Right lobe of liver (tissue), 6 donors: Measurements from ENCODE around the gene SF3A2. TPM values are rescaled to one million over a fixed set of nuclear protein-coding genes. Genes with fewer than 3 reads are reported as not detected.

ENCODE experiments used
- ATAC-seq, 4 donors: fragments of 200-7000 bp; cut with Tn5 transposase; one replicate each; pipeline ENCODE4 v1.9.1; 2020; ENCODE audit warnings: mild to moderate bottlenecking in 4 of 4, moderate library complexity in 4 of 4
- DNase-seq, 3 donors: peaks; one replicate each; pipeline ENCODE4 v3.0.0-alpha.2; 2020
- H3K27ac ChIP-seq, 3 donors: fragments of 200-600 bp; one replicate each; pipeline ENCODE4 v1.8.0; 2022
- H3K27me3 ChIP-seq, 2 donors: fragments of 200-600 bp; one replicate each; pipeline ENCODE4 v1.8.0; 2022
- H3K36me3 ChIP-seq, 4 donors: fragments of 200-600 bp; sonication (generic) in 1 of 4; one replicate each; pipeline versions ENCODE4 v1.5.1 to v1.8.0; 2017 to 2022; ENCODE audit warnings: control low read depth in 1 of 4
- H3K4me1 ChIP-seq, 4 donors: fragments of 200-600 bp; sonication (generic) in 1 of 4; one replicate each; pipeline versions ENCODE4 v1.5.1 to v1.8.0; 2017 to 2022; ENCODE audit warnings: control low read depth in 1 of 4
- H3K4me3 ChIP-seq, 3 donors: fragments of 200-600 bp; one replicate each; pipeline ENCODE4 v1.8.0; 2022
- H3K9me3 ChIP-seq, 4 donors: fragments of 200-600 bp; sonication (generic) in 1 of 4; one replicate each; pipeline versions ENCODE4 v1.5.1 to v1.8.0; 2017 to 2022; ENCODE audit warnings: control low read depth in 1 of 4
- CTCF ChIP-seq, 4 donors: fragments of 200-600 bp in 3 of 4; fragments of 450-650 bp in 1 of 4; IDR thresholded peaks; one replicate each; pipeline versions ENCODE4 v1.5.1 to v1.8.0; 2016 to 2022; ENCODE audit warnings: antibody characterized with exemption in 4 of 4, mild to moderate bottlenecking in 2 of 4
- POLR2A ChIP-seq: fragments of 450-650 bp; IDR thresholded peaks from one replicate; pipeline ENCODE4 v1.6.1; 2017; ENCODE audit warnings: antibody characterized with exemption, mild to moderate bottlenecking
- WGBS: methylation state at CpG from one replicate; pipeline ENCODE4 v1.1.6; 2018; ENCODE audit warnings: low coverage, low lambda C conversion rate; ENCODE audit not compliant: insufficient coverage; ENCODE audit errors: missing lambda C conversion rate; 5-methylcytosine and 5-hydroxymethylcytosine counted together
- intact Hi-C, 2 donors: fragments of 100-400 bp; cut with DNase I; formaldehyde crosslinking; loops; one replicate each; pipeline versions ENCODE4 v1.11.2 to v1.14.1; 2022
- long read RNA-seq: library from polyadenylated mRNA; unstranded; transcript quantifications from one replicate; pipeline ENCODE4 v2.0.0, GENCODE V29; 2019
- total RNA-seq, 6 experiments: library from RNA; depleted of rRNA in 2 of 6; stranded (reverse); fragments of >200 nt in 2 of 6; fragmentation: NEBNext Ultra II Directional in 3 of 6; extraction: Animal tissue kit (Norgen Biotek cat#: 25700) in 3 of 6; gene quantifications; one replicate each; pipeline versions ENCODE4 v1.1.0 to v1.2.4, GENCODE V29; 2016 to 2023
- donor health status: DM: no; HTN: yes; CAD: no.
- donor health status: DM: no; HTN: no; CAD: no.
- donor health status: DM: no; HTN: no; CAD: no.
- donor health status: DM: no; HTN: yes; CAD: no.
- donor health status: DM: no; HTN: yes; CAD: no.

SF3A2 gene
- total RNA-seq, result 10 to 100 TPM; 14.0 to 22.1 (median 19.1) TPM
- long read RNA-seq, result 0 reads

- peak; percentile 89 to 94 (median 89) for ATAC-seq
- H3K4me3 ChIP-seq, result peak within 1 kb of the TSS; percentile 77 to 99 (median 97)
- H3K4me1 ChIP-seq, result peaks cover 0 to 46% (median 13%) of the 10 kb centered on the region in 4 donors
- no peaks in the 10 kb centered on the region for H3K27me3 ChIP-seq
- WGBS, result 0% methylated on average over 12 of the region's 80 CpGs
- no peaks in the 10 kb centered on the region for H3K9me3 ChIP-seq
- H3K27ac ChIP-seq, result peak within 1 kb of the TSS; percentile 93 to 99 (median 99)
- peaks cover 0 to 1% (median 0%) of the 10 kb centered on the region in 4 donors for H3K36me3 ChIP-seq
- intact Hi-C loops, result loop anchor here (5.0 to 10.0 kb wide), 2 partner anchors 36 to 78 kb away; no protein-coding TSS in a partner anchor
- peak; percentile 97 to 98 (median 97) for DNase-seq
- TF ChIP-seq CTCF (IDR thresholded peaks at IDR 0.05), result peak; percentile 96 to 100 (median 97)
- TF ChIP-seq POLR2A, result peak; percentile 79
These were observed at the start of gene SF3A2, which contains the start of gene PLEKHJ1 for GRCh38 chr19:2236314-2237050. Gene SF3A2 (plus strand): TSS chr19:2236824. CDS start chr19:2243419, 6,595 bp downstream. Gene PLEKHJ1 (minus strand): TSS chr19:2236329. CDS start chr19:2236248, 81 bp downstream.

GRCh38 chr19:2187159-2187558, 49.5 kb upstream of the SF3A2 start:
- Histone ChIP-seq H3K4me1 (no peaks in the 10 kb centered on the region), H3K27me3 (no peaks in the 10 kb centered on the region), H3K4me3 (no peak overlapping the region), H3K9me3 (no peaks in the 10 kb centered on the region), H3K27ac (no peak overlapping the region), H3K36me3 (peaks cover 0 to 19% (median 9%) of the 10 kb centered on the region in 4 donors)
- DNase-seq (no peak), ATAC-seq (no peak)
- no CpG with 5 or more reads among the region's 13 CpGs for WGBS
- TF ChIP-seq CTCF (IDR thresholded peaks at IDR 0.05) (no peak), POLR2A (no peak)
- intact Hi-C loops, result no loop called here

- intact Hi-C loops, result no loop called here
- Histone ChIP-seq H3K27ac (no peak overlapping the region), H3K27me3 (no peaks in the 10 kb centered on the region), H3K4me1 (no peaks in the 10 kb centered on the region), H3K9me3 (no peaks in the 10 kb centered on the region), H3K4me3 (no peak overlapping the region), H3K36me3 (peaks cover 0 to 25% (median 11%) of the 10 kb centered on the region in 4 donors)
- TF ChIP-seq POLR2A, result no peak
- TF ChIP-seq CTCF (IDR thresholded peaks at IDR 0.05), result no peak
- ATAC-seq, result no peak
- 90% methylated on average over 2 of the region's 19 CpGs for WGBS
- no peak for DNase-seq
These were observed 47.8 kb upstream of the SF3A2 start for GRCh38 chr19:2188708-2189385.

GRCh38 chr19:2189880-2190279, 46.7 kb upstream of the SF3A2 start:
- peaks cover 0 to 32% (median 11%) of the 10 kb centered on the region in 4 donors for H3K36me3 ChIP-seq
- no peak overlapping the region for H3K27ac ChIP-seq
- no peaks in the 10 kb centered on the region for H3K9me3 ChIP-seq
- DNase-seq (no peak), ATAC-seq (no peak)
- WGBS, result no CpG with 5 or more reads among the region's 16 CpGs
- no peaks in the 10 kb centered on the region for H3K27me3 ChIP-seq
- H3K4me1 ChIP-seq, result no peaks in the 10 kb centered on the region
- H3K4me3 ChIP-seq, result no peak overlapping the region
- intact Hi-C loops, result no loop called here
- TF ChIP-seq POLR2A (no peak), CTCF (IDR thresholded peaks at IDR 0.05) (no peak)
